Aorta (tissue), 5 donors: ENCODE data around the gene NPFFR1. TPM values are rescaled to one million over a fixed set of nuclear protein-coding genes. Genes with fewer than 3 reads are reported as not detected.

ENCODE experiments used
- ATAC-seq: fragments of 200-7000 bp; cut with Tn5 transposase; one replicate; pipeline ENCODE4 v1.9.1; 2022; ENCODE audit warnings: moderate library complexity; ENCODE audit not compliant: low FRiP score
- DNase-seq, 2 donors: peaks; one replicate each; pipeline ENCODE4 v3.0.0-alpha.2; 2020
- H3K27ac ChIP-seq, 2 donors: one replicate each; pipeline ENCODE4 v1.5.1; 2013; ENCODE audit warnings: low read length in 2 of 2, mild to moderate bottlenecking in 2 of 2, moderate library complexity in 2 of 2, control low read depth in 1 of 2, inconsistent platforms in 1 of 2, low read depth in 1 of 2
- H3K27me3 ChIP-seq, 2 donors: one replicate each; pipeline ENCODE4 v1.6.1; 2013; ENCODE audit warnings: control low read depth in 1 of 2, low read length in 1 of 2, mild to moderate bottlenecking in 1 of 2, moderate library complexity in 1 of 2; ENCODE audit not compliant: insufficient read depth in 2 of 2, control insufficient read depth in 1 of 2
- H3K36me3 ChIP-seq, 2 donors: one replicate each; pipeline ENCODE4 v1.6.1; 2013; ENCODE audit warnings: control low read depth in 1 of 2, low read length in 1 of 2, mild to moderate bottlenecking in 1 of 2; ENCODE audit not compliant: insufficient read depth in 2 of 2, control insufficient read depth in 1 of 2
- H3K4me1 ChIP-seq, 2 donors: one replicate each; pipeline ENCODE4 v1.6.1; 2013; ENCODE audit warnings: low read length in 2 of 2, control low read depth in 1 of 2, mild to moderate bottlenecking in 1 of 2, moderate library complexity in 1 of 2; ENCODE audit not compliant: insufficient read depth in 2 of 2, control insufficient read depth in 1 of 2
- H3K4me3 ChIP-seq, 2 donors: one replicate each; pipeline ENCODE4 v1.5.1; 2013; ENCODE audit warnings: low read length in 2 of 2, control low read depth in 1 of 2, mild to moderate bottlenecking in 1 of 2
- H3K9me3 ChIP-seq: one replicate; pipeline ENCODE4 v1.6.1; 2013; ENCODE audit warnings: mild to moderate bottlenecking, low read length; ENCODE audit not compliant: control insufficient read depth
- WGBS, 2 donors: extraction: QIAGEN DNeasy Blood & Tissue Kit; methylation state at CpG; one replicate each; pipeline ENCODE4 v1.1.7; 2013; 5-methylcytosine and 5-hydroxymethylcytosine counted together
- intact Hi-C, 2 donors: fragments of 100-400 bp; cut with DNase I; formaldehyde crosslinking; loops; one replicate each; pipeline versions ENCODE4 v1.14.2 to v1.15.0; 2022
- polyA plus RNA-seq, 2 donors: library from polyadenylated mRNA; stranded (reverse); fragments of 200-250 nt; gene quantifications; one replicate each; pipeline ENCODE4 v1.2.3, GENCODE V29; 2013
- total RNA-seq, 2 donors: library from RNA; stranded (reverse); fragmentation: NEBNext Ultra II Directional; extraction: Animal tissue kit (Norgen Biotek cat#: 25700); gene quantifications; one replicate each; pipeline ENCODE4 v1.2.1, GENCODE V29; 2021
- donor health status: healthy with polysubstance abuse.
- donor health status: Bipolar disorder and iron deficiency.
- donor health status: DM: no; HTN: no; CAD: no.
- donor health status: DM: no; HTN: no; CAD: no.
- donor health status: DM: yes; HTN: yes; CAD: no.

Gene NPFFR1
- total and polyA plus RNA-seq, 4 donors = under 0.01 to 0.06 (median 0.03) TPM; not detected in 1

DNA sequence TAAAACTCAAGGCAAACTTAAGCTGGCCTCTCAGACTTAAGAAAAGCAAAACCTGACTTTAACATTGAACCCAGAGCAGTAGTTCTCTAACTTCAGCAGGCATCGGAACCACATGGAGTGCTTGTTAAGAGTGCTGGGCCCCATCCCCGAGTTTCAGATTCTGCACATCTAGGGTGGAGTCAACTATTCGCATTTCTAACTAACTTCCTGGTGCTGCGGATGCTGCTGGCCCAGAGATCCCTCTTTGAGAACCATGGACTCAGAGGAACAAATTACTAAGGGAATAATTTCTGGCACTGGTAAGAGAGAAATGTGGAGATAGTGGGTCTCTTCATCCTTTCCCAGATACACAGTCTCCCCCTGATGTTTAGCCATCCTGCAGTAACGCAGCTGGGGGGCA lies 14.6 kb upstream of the NPFFR1 start:
- H3K27ac ChIP-seq = no peak overlapping the region
- intact Hi-C loops = loop anchor here in 1 of 2 donors (5.0 kb wide), 2 partner anchors 64 to 66 kb away; partner anchors contain the start of gene PPA1
- no peaks in the 10 kb centered on the region for H3K4me1 ChIP-seq

GRCh38 chr10:70297224-70297623 lies 13.4 kb upstream of the NPFFR1 start:
- H3K4me3 ChIP-seq = no peak overlapping the region
- no peaks in the 10 kb centered on the region for H3K9me3 ChIP-seq
- ATAC-seq (no peak), DNase-seq (no peak)
- intact Hi-C loops = loop anchor here in 1 of 2 donors (5.0 kb wide), 2 partner anchors 65 kb away; partner anchors contain the start of gene PPA1
- no peaks in the 10 kb centered on the region for H3K4me1 ChIP-seq
- peak overlapping the region in 1 of 2 donors; percentile 16 for H3K27ac ChIP-seq
- no peaks in the 10 kb centered on the region for H3K36me3 ChIP-seq
- H3K27me3 ChIP-seq = no peaks in the 10 kb centered on the region
- 83 to 90% methylated on average over 5 of the region's 5 CpGs for WGBS, 2 donors

More for the DNA sequence above, 14.6 kb upstream of the NPFFR1 start:
- Histone ChIP-seq H3K27me3 (no peaks in the 10 kb centered on the region), H3K36me3 (no peaks in the 10 kb centered on the region), H3K9me3 (no peaks in the 10 kb centered on the region), H3K4me3 (no peak overlapping the region)
- 82 to 92% methylated on average over 5 of the region's 5 CpGs for WGBS, 2 donors
- ATAC-seq (no peak), DNase-seq (no peak)

GRCh38 chr10:70296406-70296899 lies 12.6 kb upstream of the NPFFR1 start:
- Histone ChIP-seq H3K27ac (peak overlapping the region in 1 of 2 donors; percentile 7), H3K9me3 (no peaks in the 10 kb centered on the region), H3K27me3 (no peaks in the 10 kb centered on the region), H3K4me3 (no peak overlapping the region), H3K36me3 (no peaks in the 10 kb centered on the region), H3K4me1 (no peaks in the 10 kb centered on the region)
- intact Hi-C loops = loop anchor here in 1 of 2 donors (5.0 kb wide), 2 partner anchors 64 to 66 kb away; partner anchors contain the start of gene PPA1
- ATAC-seq = peak; percentile 93
- peak; percentile 93 for DNase-seq
- WGBS, 2 donors = 24 to 27% methylated on average over 12 of the region's 12 CpGs

- Histone ChIP-seq H3K27me3 (no peaks in the 10 kb centered on the region), H3K4me3 (no peak overlapping the region), H3K9me3 (no peaks in the 10 kb centered on the region), H3K36me3 (no peaks in the 10 kb centered on the region), H3K4me1 (no peaks in the 10 kb centered on the region), H3K27ac (no peak overlapping the region)
- intact Hi-C loops = loop anchor here in 1 of 2 donors (5.0 kb wide), 2 partner anchors 64 to 66 kb away; partner anchors contain the start of gene PPA1
- no peak for ATAC-seq
- 94 to 98% methylated on average over 7 of the region's 7 CpGs for WGBS, 2 donors
- DNase-seq = no peak
These were observed 12.1 kb upstream of the NPFFR1 start for GRCh38 chr10:70295926-70296325.

DNA sequence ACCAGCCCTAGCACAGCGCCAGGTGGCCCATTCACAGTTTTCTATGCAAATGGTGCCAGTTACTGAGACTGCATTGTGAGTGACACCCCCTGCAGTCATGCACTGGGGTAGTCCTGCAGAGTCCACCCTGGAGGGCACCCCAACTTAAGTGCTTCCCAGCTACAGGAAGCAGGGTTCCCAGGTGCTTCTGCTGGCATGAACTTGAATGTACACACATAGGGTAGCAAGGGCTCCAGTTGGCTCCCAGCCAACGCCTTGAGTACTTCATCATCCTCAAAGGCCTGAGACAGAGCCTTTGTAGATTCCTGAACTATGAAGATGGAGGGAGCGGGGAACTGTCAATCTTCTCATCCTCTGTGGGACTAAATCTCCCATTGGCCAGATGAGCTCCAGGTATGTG lies 11.5 kb upstream of the NPFFR1 start:
- Histone ChIP-seq H3K27ac (no peak overlapping the region), H3K36me3 (no peaks in the 10 kb centered on the region), H3K27me3 (no peaks in the 10 kb centered on the region), H3K4me1 (no peaks in the 10 kb centered on the region), H3K4me3 (no peak overlapping the region), H3K9me3 (no peaks in the 10 kb centered on the region)
- WGBS, 2 donors = 62 to 78% methylated on average over 3 of the region's 3 CpGs
- intact Hi-C loops = loop anchor here in 1 of 2 donors (5.0 kb wide), 2 partner anchors 63 to 67 kb away; partner anchors contain the start of gene PPA1
- DNase-seq (no peak), ATAC-seq (no peak)

GRCh38 chr10:70293169-70293843 lies 9.5 kb upstream of the NPFFR1 start:
- no peak overlapping the region for H3K4me3 ChIP-seq
- no peaks in the 10 kb centered on the region for H3K36me3 ChIP-seq
- H3K4me1 ChIP-seq = no peaks in the 10 kb centered on the region
- intact Hi-C loops = no loop called here
- H3K9me3 ChIP-seq = no peaks in the 10 kb centered on the region
- no peak for ATAC-seq
- H3K27me3 ChIP-seq = no peaks in the 10 kb centered on the region
- H3K27ac ChIP-seq = no peak overlapping the region
- 72% methylated on average over 8 of the region's 8 CpGs for WGBS, 2 donors
- no peak for DNase-seq

GRCh38 chr10:70292004-70292403 lies 8.2 kb upstream of the NPFFR1 start:
- DNase-seq = no peak
- Histone ChIP-seq H3K27ac (no peak overlapping the region), H3K27me3 (no peaks in the 10 kb centered on the region), H3K9me3 (no peaks in the 10 kb centered on the region), H3K4me3 (no peak overlapping the region), H3K4me1 (no peaks in the 10 kb centered on the region), H3K36me3 (no peaks in the 10 kb centered on the region)
- 88 to 89% methylated on average over 5 of the region's 5 CpGs for WGBS, 2 donors
- no peak for ATAC-seq
- intact Hi-C loops = no loop called here

DNA sequence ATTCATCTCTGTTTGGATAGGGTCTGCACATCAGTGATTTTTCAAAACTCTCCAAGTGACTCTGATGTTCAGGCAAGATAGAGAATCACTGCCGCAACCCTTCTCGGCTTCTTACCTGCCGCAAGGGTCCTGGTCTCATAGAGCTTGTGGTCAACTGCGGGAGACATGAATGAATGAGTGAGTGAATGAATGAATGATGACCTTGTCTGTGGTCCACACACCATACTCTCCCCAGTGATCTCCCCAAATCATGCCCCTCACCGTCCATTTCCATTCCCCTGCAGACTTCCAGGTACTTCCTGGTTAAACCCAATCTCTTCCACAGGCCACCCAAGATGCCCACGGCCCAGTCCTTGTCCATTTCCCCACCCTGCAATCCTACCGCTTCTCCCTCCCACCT lies 5.9 kb upstream of the NPFFR1 start:
- no peak overlapping the region for H3K27ac ChIP-seq
- H3K36me3 ChIP-seq = no peaks in the 10 kb centered on the region
- H3K4me3 ChIP-seq = no peak overlapping the region
- ATAC-seq (no peak), DNase-seq (no peak)
- H3K9me3 ChIP-seq = no peaks in the 10 kb centered on the region
- no peaks in the 10 kb centered on the region for H3K4me1 ChIP-seq
- intact Hi-C loops = no loop called here
- WGBS, 2 donors = 95 to 96% methylated on average over 7 of the region's 7 CpGs
- H3K27me3 ChIP-seq = no peaks in the 10 kb centered on the region

DNA sequence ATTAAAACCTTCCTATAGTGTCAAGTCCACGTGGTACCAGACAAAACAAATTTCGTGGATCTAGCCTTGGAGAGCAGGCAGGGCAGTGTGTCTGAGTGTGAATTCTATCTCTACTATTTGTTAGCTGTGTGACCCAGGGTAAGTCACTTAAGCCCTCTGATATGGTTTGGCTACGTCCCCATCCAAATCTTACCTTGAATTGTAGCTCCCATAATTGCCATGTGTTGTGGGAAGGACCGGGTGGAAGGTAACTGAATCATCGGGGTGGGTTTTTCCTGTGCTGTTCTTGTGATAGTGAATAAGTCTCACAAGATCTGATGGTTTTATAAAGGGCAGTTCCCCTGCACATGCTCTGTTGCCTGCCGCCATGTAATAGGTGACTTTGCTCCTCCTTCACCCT lies 2.8 kb upstream of the NPFFR1 start:
- no peaks in the 10 kb centered on the region for H3K9me3 ChIP-seq
- no peak for ATAC-seq
- DNase-seq = no peak
- WGBS, 2 donors = 93 to 94% methylated on average over 6 of the region's 6 CpGs
- no peaks in the 10 kb centered on the region for H3K27me3 ChIP-seq
- no peak overlapping the region for H3K4me3 ChIP-seq
- intact Hi-C loops = no loop called here
- no peak overlapping the region for H3K27ac ChIP-seq
- no peaks in the 10 kb centered on the region for H3K4me1 ChIP-seq
- no peaks in the 10 kb centered on the region for H3K36me3 ChIP-seq
